Frontal cortex (tissue), 4 donors: Measurements from ENCODE around the gene LZTS2. TPM values are rescaled to one million over a fixed set of nuclear protein-coding genes. Genes with fewer than 3 reads are reported as not detected.

Experiments
- DNase-seq, 2 donors: peaks; one replicate each; pipeline ENCODE4 v3.0.0; 2012; ENCODE audit warnings: low spot score in 2 of 2
- FAIRE-seq: peaks from 2 replicates; lab custom pipeline; 2012; peaks lifted over from hg19 to GRCh38; lab: Jason Lieb, UNC
- total RNA-seq: library from RNA; depleted of rRNA; stranded (reverse); fragments of >200 nt; gene quantifications from one replicate; pipeline ENCODE4 v1.2.3, GENCODE V29; 2014
- donor health status: control.
- donor health status: control.
- donor health status: control.

LZTS2 gene
- total RNA-seq, 1 donor from 2014 or later, result 15.5 TPM

DNA sequence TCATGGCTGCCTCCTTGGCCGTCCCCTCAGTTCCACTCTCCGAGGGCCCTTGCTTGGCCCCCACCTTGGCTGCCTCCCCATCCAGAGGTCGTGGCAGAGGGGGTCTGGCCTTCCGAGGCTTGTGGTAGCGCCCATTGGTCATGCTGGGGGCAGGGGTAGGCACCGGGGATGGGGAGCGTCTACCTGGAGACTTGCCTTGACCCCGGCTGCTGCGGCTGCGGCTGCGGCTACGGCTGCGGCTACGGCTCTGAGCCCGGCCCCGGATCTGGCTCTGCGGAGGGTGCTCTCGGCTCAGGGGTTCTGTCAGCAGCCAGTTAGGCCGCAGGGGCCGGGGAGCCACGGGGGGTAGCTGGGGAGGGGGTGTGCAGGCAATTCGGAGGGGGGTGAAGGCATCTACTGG lies 10.7 kb downstream of the LZTS2 start:
- FAIRE-seq (no peak), DNase-seq (no peak)

- no peak for DNase-seq
- no peak for FAIRE-seq
Observed at GRCh38 chr10:101011517-101012423, 12.2 kb downstream of the LZTS2 start.

GRCh38 chr10:101012525-101013364 lies 13.1 kb downstream of the LZTS2 start:
- DNase-seq, result peak; percentile 84 to 91
- no peak for FAIRE-seq

DNA sequence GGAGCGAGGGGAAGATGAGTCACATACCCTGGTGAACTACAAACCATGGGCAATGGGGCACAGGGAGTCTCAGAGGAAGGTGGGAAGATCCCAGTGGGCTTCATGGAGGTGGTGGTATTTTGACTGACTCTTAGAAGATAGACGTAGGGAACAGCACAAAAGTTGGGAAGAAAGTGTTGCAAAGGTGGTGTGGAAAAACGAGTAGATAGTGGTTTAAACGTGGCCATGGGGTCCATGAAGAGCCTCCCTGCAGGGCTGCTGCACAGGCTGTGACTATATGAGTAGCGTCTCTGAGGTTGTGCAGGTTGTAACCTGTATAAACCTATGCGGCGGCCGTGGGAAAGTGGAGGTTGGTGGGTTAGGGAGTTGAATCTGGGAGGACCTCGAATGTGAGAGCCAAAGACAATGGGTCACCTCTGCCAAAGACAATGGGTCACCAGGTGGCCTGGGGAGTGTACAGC lies 13.8 kb downstream of the LZTS2 start:
- FAIRE-seq (no peak), DNase-seq (no peak)

DNA sequence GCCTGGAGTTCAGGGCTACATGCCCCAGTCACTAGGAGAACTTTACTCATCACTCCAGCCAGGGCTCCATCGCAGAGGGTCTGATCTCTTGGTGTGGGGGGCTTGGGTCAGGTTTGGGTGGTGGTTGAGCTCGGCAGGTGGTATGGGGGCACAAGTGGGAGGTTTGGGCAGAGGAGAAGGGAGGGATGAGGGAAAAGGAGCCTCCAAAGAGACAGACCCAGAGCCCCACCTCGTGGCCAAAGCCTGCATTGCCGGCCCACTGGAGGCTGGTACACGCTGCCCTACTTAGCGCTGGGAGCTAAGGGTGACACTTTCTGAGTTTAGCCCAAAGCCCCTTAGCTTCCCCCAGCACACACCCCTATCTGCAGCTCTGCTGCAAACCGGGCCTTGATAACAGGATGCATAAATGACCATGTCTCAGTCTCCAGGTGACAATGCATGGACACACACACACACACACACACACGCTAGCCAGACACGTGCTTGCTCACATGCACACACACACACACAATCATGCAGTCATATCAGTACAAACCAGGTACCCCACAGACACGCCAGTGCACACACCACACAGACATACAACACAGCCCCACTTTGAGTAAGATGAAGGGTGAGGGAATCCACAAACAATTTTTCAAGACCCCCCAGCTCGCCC lies 14.7 kb downstream of the LZTS2 start:
- no peak for FAIRE-seq
- DNase-seq, result peak; percentile 83

GRCh38 chr10:101014966-101015581 lies 15.5 kb downstream of the LZTS2 start:
- DNase-seq (no peak), FAIRE-seq (no peak)

DNA sequence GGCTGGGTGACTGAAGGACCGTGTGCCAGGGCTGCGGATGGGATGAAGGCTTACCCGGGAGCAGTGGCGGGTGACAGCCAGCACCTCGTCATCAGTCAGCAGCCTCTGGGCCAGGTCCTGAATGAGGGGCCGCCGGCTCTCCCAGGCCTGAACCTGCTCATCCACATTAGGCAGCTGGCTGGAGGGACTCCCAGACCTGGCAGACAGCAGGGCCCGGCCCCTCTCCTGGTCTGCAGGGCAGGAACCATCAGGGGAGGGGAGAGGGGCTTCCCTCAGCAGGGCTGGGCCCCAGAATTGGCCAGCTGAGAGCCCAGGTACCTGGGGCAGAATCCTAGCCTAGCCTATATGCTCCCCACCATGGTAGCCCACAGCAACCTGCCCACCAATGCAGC lies 16.0 kb downstream of the LZTS2 start:
- DNase-seq (no peak), FAIRE-seq (no peak)

- FAIRE-seq, result no peak
- DNase-seq, result no peak
Observed at GRCh38 chr10:101016814-101017213, 17.2 kb downstream of the LZTS2 start.

GRCh38 chr10:101018118-101018599 lies 18.6 kb downstream of the LZTS2 start:
- FAIRE-seq, result no peak
- no peak for DNase-seq

DNA sequence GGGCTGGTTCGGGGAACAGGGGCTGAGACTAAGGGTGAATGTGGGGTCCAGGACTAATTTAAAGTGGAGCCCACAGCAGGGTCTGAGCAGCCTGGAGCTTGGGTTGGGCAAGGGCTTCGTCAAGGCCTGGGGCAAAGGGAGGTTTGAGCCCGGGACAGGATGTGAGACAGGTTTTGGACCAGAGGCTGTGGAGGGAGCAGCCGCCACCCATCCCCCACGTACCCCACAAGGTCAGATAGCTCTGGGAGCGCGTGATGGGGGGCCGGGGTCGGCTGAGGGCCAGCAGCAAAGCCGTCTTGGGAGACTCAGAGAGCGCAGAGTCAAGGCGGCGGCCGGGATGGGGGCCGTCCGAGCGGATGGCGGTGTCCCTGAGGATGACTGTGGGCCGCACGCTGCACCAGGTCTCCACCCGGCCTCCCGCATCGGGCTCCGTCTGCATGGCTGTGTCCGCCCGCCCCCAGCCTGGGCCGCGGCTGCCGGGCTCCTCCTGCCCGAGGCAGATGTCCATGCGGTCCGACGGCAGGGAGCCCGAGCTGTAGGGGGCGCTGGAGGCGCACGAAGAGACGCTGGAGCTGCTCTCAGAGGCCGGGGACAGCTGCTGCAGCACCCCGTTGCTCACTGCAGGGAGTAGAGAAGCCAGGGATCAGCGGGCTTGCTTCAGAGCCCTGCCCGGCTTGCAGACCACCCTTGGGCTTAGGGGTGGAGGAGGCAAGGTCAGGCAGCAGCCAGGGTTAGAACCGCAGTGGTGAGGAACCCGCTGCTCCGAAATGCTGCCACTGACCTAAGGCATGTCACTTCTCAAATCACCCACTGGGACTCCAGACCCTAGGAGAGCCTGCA lies 19.2 kb downstream of the LZTS2 start:
- DNase-seq (peak; percentile 71 to 85), FAIRE-seq (no peak)

DNA sequence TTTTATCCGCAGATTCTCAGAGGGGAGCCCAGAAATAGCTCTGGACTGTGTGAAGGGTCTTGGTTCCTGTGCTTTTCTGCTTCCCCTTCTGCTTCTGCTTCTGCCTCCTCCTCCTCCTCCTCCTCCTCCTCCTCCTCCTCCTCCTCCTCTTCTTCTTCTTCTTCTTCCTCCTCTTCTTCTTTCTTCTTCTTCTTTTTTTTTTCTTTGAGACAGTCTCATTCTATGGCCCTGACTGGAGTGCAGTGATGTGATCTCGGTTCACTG lies 19.8 kb downstream of the LZTS2 start:
- no peak for DNase-seq

DNA sequence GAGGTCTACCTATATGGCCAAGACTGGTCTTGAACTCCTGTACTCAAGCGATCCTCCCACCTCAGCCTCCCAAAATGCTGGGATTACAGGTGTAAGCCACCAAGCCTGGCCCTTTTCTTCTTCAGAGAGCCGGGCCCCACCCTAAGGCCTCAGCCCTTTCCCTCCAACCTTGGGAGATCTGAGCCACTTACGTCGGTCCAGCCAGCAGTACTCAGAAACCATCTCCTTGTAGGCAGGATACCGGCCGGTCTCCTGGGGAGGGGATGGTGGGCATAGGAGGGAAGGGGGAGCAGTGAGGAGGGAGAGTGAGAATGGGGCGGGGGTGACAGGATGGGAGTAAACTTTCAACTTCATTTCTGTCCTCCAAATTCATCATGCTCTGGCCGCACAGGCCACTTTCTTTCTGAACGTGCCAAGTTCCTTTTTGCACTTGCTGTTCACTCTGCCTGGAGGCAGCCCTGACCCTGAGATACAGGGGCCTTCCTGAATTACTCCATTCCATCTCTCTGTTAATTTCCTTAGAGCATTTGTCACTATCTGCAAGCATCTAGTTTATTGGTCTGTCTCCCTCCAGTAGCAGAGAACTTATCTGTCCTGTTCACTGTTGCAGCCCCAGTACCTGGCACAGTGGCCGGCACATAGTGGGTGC lies 20.9 kb downstream of the LZTS2 start:
- no peak for DNase-seq
- FAIRE-seq, result no peak

More for the DNA sequence above, 19.8 kb downstream of the LZTS2 start:
- FAIRE-seq, result no peak

- DNase-seq, result no peak
- no peak for FAIRE-seq
Observed at GRCh38 chr10:101021239-101021638, 21.6 kb downstream of the LZTS2 start.

- no peak for FAIRE-seq
Observed at GRCh38 chr10:101021692-101022251, 22.2 kb downstream of the LZTS2 start.

DNA sequence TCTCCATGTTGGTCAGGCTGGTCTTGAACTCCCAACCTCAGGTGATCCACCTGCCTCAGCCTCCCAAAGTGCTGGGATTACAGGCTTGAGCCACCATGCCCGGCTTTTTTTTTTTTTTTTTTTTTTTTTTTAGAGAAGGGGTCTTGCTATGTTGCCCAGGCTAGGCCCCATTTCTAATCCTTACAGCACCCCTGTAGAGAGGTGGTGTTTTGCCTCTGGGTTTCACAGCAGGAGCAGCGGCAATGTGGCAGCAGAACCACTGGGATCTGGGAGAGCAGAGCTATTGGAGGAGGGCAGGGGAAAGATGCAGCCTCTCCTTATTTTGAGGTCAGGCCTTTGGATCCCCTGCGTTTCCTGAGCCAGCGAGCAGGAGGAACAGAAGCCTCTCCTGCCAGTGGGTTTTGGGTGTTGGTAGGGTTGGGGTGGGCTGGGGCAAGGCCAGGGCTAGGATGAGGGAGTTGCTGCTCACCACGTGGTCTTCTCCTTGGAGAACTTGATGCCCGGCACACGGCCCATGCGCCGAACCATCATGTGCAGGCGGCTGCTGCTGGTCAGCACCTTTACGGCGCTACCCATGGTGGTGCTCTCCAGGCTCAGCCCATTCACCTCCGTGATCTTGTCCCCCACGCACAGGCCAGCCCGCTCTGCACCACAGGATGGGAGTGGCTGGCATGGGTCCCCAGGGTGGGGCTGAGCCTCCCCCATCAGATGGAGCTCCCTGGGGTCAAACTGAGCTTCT lies 23.5 kb downstream of the LZTS2 start:
- FAIRE-seq (no peak), DNase-seq (no peak)

More at GRCh38 chr10:101021692-101022251, 22.2 kb downstream of the LZTS2 start:
- no peak for DNase-seq

DNA sequence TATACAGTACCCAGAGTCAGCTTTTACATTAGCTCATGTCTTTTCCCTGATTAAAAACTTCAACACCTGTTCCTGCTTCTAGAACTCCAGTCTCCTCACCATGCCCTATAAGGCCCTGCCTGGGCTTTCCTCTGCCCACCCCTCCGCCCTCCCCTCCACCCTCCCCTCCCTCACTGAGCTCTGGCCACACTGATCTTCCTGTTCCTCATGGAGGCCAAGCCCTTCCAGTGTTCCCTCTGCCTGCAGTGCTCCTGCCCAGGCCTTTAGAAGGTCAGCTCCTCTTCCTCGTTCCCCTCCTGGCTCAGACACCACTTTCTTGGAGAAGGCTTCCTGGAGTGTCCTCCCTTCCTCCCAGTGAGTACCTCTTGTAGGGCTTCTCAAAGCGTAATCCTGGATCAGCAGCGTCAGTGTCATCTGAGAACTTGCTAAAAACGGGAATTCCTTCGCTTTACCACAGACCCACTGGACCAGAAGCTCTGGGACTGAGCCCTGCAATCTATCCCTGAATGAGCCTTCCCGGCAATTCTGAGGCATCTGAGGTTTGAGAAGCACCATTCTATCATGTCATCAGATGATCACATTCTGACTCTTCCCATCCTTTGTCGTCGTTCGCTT lies 27.6 kb downstream of the LZTS2 start:
- DNase-seq, result no peak
- no peak for FAIRE-seq
